GM12872 (cell line): Measurements from ENCODE around the gene MRTO4.

ENCODE experiments used
- TF ChIP-seq, protein P1 (sequence below): IDR thresholded peaks from 3 replicates; pipeline ENCODE4 v1.5.1; 2011; ENCODE audit warnings: low read depth, mild to moderate bottlenecking, low read length, moderate library complexity; ENCODE audit not compliant: insufficient read depth

The MRTO4 gene

GRCh38 chr1:19234224-19234623, 17.4 kb upstream of the MRTO4 start:
- TF ChIP-seq, protein P1, sequence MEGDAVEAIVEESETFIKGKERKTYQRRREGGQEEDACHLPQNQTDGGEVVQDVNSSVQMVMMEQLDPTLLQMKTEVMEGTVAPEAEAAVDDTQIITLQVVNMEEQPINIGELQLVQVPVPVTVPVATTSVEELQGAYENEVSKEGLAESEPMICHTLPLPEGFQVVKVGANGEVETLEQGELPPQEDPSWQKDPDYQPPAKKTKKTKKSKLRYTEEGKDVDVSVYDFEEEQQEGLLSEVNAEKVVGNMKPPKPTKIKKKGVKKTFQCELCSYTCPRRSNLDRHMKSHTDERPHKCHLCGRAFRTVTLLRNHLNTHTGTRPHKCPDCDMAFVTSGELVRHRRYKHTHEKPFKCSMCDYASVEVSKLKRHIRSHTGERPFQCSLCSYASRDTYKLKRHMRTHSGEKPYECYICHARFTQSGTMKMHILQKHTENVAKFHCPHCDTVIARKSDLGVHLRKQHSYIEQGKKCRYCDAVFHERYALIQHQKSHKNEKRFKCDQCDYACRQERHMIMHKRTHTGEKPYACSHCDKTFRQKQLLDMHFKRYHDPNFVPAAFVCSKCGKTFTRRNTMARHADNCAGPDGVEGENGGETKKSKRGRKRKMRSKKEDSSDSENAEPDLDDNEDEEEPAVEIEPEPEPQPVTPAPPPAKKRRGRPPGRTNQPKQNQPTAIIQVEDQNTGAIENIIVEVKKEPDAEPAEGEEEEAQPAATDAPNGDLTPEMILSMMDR: no peak

DNA sequence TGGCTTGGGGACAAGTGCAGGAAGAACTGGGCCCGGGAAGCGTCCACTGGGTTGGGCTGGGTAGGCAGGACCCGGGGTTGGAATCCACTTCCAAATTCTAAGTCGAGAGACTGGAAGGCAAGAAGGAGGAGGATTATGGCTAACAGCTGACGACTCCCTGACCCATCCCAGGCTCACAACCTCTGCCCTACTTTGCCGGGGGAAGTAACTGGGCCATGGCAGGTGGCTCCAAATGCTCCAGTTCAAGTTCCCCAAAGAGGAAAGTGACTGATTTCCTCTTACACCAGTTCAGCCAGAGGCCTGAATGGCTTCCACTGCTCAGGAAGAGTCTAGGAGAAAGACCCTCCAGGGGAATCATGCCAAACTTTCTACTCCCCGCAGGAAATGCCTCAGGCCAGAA, 11.7 kb upstream of the MRTO4 start:
- TF ChIP-seq, protein P1: no peak

DNA sequence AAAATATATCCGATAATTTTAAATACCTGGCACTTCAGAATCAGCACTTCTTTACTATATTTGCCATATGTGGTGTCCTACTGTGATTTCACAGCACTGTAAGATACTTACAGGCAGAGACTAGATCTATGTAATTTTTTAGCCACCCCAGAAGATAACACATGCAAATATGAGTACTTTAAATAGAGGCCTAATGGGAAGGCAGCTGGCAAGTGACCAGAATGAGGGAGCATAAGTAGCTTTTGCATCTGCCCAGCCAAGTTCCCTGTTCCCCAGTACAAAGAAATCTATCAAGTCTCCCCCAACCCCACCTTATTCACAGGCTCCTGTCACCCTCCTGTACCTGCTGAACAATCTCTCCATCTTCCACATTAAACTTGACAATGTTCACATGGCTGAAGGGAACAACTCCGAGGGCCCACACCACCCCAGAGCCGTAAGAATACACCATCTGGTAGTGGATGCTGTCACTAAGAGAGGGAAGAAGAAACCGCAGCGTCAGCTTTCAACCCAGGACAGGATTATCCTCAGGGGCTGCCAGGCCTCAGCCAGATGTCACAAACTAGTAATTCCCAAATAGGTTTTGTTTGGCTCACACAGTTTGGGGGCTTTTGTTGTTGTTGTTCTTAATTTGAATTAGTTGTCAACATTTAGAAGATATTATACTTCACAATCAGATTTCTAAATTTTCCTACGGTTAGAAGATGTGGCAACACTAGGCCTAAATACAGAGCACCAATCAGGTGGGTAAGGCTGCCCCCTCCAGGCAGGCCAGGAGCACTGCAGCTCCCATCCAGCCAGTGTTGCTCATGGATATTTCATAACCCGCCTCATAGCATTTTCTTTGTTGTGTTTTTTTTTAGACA, 10.7 kb upstream of the MRTO4 start:
- TF ChIP-seq, protein P1: peak; percentile 95

DNA sequence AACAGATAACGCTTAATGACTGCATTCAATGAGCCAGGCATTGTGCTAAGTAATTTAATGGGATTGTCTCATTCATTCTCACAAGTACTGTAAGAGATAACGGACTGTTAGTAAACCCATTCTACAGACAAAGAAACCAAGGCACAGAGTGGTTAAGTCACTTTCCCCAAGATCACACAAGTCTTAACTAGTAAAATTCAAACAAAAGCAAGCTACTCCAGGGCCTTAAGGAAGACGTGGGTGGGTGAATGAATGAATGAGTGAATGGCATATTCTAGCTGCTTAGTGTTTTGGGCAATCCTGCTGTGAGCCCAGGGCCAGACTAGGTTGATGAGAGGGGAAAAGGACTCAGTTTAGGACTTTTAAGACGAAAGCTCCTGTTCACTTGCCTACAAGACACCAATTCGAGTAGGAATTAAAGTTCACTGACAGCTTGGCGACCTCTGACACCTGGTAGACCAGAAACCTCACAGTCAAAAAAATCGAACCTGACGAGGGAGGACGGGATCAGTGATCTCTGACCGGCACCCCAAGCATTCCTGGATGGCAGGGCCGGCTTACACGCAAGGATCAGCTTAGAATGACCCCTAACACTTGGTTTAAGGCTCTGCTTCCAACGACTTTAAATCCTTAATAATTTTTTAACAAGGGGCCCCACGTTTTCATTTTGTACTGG, 838 bp upstream of the MRTO4 start:
- TF ChIP-seq, protein P1: no peak

GRCh38 chr1:19254416-19254815, 2.8 kb downstream of the MRTO4 start:
- TF ChIP-seq, protein P1: no peak

GRCh38 chr1:19255288-19255687, 3.7 kb downstream of the MRTO4 start:
- TF ChIP-seq, protein P1: no peak

GRCh38 chr1:19257178-19257914, 5.7 kb downstream of the MRTO4 start:
- TF ChIP-seq, protein P1: no peak
